GM19099 (cell line): ENCODE measurements around the gene SORBS1.

Experiments used
- POLR2A ChIP-seq: IDR thresholded peaks from 3 replicates; pipeline ENCODE4 v1.6.1; 2011; ENCODE audit warnings: low read depth; ENCODE audit not compliant: insufficient read length; ENCODE audit errors: extremely low read depth

The SORBS1 gene

GRCh38 chr10:95422233-95422632 lies 138.9 kb downstream of the SORBS1 start:
- no peak for TF ChIP-seq POLR2A

DNA sequence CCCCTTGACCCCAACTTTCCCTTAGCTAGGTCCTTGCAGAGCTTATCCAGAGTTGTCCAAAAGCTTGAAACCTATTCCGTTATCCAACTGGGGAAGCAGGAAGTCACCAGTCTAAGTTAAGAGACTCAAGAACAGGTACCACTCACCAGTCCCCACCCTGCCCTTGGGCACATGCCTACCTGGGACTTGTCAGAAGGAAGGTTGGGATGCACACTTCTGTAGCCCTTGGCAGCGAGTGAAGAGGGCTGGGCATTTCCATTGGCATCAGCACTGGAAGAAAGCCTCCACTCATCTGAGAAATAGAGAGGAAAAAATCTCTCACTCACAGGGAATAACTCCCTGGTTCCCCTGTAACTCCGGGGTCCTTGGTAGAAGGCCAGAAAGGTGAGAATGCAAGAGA lies 139.4 kb downstream of the SORBS1 start:
- no peak for TF ChIP-seq POLR2A

- TF ChIP-seq POLR2A = no peak
Observed at GRCh38 chr10:95419399-95419798, 141.8 kb downstream of the SORBS1 start.

- no peak for TF ChIP-seq POLR2A
Observed at GRCh38 chr10:95416973-95417372, 144.2 kb downstream of the SORBS1 start.

DNA sequence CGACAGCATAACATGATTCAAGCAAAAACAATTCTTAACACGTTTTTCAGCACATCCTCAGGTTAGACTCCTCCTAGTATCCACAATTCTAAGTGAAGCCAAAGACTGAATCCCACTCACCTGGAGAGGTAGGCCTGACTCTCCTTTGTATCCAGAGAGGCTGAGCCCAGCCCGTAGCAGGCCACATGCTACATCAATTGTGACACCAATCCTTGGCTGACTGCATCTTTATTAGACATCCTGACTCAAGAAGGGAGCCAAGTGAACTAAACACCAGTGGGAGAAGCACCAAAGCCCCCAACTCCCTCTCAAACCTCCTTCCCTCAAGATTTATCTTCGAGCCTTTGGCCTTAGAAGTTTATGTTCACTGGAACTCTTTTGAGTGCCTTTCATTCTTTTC lies 144.9 kb downstream of the SORBS1 start:
- TF ChIP-seq POLR2A = no peak

- TF ChIP-seq POLR2A = no peak
Observed at GRCh38 chr10:95415621-95416031, 145.5 kb downstream of the SORBS1 start.

- TF ChIP-seq POLR2A = no peak
Observed at GRCh38 chr10:95414844-95415485, 146.2 kb downstream of the SORBS1 start.

DNA sequence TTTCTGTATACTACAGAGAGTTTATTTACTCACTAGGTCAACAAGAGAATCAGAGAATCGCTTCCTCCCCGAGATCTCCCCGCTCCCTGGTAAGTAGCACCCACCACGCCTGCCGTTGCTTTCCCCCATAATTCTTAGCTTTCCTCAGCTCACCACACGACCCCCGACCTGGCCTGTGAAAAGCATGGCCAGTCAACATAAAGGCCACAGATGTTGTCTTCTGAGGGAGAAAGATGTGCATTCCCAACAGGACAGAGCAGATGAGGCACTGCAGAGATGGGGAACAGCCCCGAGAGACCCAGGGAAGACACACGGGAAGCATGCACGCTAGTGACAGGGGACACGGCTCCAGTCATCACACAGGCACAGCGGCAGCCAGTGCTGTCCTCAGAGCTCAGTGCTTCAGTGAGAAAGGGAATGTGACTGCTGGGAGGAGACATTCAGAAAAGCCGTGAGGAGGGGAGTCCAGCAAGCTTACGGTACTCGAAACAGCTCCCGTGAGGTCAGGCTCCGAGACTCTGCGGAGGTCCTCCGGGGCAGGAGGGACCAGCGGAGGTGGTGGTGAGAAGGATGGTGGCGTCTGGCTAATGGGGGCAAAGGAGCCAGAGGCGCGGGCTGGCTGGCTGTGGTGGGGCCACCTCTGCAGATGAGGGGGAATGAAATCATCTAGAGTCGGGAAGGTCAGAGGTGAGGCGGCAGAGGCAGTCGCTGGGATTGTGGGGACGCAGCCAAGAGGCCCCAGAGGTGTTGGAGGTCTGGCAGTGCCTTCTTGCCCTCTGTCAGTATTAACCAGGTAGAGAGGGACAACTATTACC lies 146.9 kb downstream of the SORBS1 start:
- no peak for TF ChIP-seq POLR2A

GRCh38 chr10:95413588-95413987 lies 147.6 kb downstream of the SORBS1 start:
- TF ChIP-seq POLR2A = no peak

DNA sequence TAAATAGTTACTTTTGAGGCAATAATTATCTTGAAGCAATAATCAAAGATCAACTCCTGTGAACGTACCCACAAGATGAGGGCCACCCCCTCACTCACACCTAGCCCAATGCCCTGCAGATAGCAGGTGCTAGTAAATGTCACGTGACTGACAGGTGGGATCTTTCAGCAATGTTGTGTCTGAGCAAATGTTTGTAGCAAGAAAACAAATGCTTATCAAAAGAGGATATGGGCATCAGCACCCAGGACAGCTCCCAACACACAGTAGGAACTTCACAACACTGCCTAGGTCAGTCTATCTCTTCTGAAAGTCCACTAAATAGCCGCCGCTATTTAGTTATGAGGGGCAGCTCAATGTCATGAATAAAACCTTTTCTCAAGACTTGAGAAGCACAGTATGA lies 149.5 kb downstream of the SORBS1 start:
- TF ChIP-seq POLR2A = no peak

GRCh38 chr10:95408983-95409873 lies 151.9 kb downstream of the SORBS1 start:
- no peak for TF ChIP-seq POLR2A

DNA sequence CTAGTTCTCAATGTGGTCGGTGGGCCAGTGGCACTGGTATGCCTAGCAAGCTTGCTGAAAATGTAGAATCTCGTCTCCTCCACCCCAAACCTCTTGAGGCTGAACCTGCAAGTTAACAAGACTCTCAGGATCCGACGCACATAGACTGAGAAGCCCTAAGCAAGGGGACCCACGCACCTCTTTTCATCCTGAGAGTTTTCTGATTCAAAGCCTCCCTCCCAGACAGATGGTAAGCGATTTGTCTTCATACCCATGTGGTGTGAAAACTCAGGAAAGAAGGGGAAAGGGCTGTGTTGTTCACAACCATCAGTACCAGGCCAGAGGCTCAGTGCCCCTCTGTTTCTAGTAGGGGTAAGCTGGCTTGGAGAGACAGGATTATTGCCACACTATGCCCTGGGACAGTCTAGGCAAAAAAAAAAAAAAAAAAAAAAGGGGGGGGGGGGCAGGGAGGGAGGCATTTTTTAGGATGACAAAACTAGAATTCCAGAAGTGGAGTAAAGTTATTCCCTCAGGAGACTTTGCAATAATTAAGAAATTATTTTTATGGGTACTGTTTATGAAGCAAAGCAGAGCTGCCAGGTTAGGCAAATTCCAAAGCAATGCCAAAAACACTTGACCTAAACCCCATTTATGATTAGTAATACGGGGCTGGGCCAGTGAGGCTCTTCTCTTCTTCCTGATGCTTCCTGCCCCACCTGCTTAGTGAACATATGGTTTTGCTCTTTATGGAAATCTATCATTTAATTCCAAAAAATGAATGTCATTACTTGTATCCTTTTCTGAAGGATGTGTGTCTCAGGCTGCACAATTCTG lies 152.8 kb downstream of the SORBS1 start:
- TF ChIP-seq POLR2A = no peak

- TF ChIP-seq POLR2A = no peak
Observed at GRCh38 chr10:95407546-95407945, 153.6 kb downstream of the SORBS1 start.

- TF ChIP-seq POLR2A = no peak
Observed at GRCh38 chr10:95406651-95407280, 154.4 kb downstream of the SORBS1 start.

DNA sequence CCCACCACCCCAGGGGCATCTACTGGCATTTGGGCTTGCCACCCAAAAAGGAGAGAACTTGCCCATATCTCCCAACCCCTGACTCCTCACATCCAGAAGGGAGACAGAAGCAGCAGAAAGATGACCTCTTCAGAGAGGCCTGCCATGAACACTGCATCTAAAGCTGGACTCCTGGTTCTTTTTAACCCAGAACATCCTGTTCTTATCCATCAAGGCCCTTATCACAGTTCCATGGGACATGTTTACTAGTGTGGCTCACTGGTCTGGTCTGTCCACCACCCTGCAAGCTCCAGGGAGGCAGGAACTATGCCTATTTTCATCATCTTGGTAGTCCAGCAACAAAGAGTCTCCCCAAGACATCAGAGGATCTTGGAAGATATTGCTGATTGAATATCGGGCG lies 155.5 kb downstream of the SORBS1 start:
- no peak for TF ChIP-seq POLR2A

DNA sequence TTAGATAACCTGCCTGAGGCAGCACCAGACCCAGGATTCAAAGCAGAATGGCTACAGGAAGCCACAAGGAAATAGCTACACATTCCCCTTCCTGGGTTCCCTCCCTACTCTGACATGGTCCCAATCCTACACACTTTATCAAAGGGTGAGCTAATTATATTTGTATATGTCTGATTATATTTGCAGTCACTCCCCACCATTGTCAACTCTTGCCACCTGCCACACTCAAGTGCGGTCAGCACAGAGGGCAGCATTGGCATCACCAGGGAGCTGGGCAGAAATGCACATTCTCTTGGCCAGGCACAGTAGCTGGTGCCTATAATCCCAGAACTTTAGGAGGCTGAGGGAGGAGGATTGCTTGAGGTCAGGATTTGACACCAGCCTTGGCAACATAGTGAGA lies 156.3 kb downstream of the SORBS1 start:
- TF ChIP-seq POLR2A = no peak
